HG03280 (cell line): ENCODE data around the gene UNC119B.
"Not testable (repeated sequence)": the region's sequence is repeated elsewhere in the genome, so short reads cannot be mapped to it uniquely, and the experiment has no call there.

ENCODE experiments used
- ATAC-seq: cut with Tn5 transposase; IDR thresholded peaks from one replicate; pipeline ENCODE4 v1.9.1; 2021; ENCODE audit warnings: mild to moderate bottlenecking, moderate library complexity; ENCODE audit not compliant: unreplicated experiment

The UNC119B gene

DNA sequence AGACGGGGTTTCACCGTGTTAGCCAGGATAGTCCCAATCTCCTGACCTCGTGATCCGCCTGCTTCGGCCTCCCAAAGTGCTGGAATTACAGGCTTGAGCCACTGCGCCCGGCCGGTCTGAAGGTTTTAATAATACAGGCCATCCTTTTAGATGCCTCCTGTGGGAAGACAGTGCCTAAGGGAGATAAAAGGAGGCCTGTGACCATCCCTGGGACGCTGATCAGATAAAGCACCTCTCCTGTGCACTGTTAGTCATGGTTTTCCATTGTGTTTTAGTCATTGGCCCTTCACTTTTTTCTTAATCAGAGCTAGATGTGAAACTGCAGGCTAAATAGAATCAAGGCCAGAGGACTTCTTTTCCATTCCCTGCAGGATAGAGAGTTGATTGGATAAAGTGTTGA, 7.8 kb downstream of the UNC119B start:
- no peak for ATAC-seq

DNA sequence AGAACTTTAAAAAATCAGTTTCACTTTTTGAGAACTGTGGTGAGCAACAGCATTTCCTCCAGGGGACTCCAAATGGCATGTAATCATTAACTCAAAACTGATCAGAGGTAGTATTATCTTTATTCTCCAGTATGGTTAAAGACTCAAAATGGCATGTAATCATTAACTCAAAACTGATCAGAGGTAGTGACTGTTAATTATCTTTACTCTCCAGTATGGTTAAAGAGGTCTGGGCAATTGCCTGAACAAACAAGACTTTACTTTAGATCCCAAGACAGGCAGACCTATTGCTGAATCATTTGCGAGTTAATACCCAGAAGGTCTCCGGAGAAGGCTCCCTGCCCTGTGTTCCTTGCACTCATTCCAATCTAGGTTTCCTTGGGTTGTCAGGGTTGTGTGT, 8.8 kb downstream of the UNC119B start:
- no peak for ATAC-seq

DNA sequence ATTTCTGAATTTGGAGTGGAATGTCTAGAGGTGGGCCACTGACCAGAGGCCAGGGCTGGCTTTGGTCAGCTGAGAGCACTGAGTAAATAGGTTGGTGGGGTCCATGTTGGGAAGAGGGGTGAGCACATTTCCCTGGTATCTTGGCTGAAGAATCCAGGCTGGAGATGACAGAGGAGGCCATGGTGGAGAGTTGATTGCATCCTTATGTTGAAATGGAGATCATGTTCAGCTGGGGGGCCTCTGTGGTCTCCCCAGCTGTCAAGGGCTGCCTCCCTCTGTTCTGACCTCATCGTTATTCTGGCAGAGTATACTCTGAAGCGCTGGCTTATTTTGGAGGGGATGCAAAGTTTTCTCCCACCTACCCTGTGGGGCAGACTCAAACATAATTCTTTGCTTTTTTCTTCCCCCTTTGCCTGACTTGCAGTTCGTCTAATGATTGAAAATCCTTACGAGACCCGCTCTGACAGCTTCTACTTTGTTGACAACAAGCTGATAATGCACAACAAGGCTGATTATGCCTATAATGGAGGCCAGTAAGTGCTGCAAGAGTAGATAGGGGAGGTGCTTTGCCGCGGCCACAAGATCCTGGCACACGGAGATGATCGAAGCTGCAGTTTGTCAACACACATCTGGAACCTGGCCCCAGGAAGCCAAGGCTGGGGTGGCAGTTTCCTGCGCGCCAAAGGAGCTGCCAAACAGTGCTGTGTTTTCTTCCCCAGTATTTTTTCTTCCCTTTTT, 9.4 kb downstream of the UNC119B start:
- ATAC-seq: no peak

DNA sequence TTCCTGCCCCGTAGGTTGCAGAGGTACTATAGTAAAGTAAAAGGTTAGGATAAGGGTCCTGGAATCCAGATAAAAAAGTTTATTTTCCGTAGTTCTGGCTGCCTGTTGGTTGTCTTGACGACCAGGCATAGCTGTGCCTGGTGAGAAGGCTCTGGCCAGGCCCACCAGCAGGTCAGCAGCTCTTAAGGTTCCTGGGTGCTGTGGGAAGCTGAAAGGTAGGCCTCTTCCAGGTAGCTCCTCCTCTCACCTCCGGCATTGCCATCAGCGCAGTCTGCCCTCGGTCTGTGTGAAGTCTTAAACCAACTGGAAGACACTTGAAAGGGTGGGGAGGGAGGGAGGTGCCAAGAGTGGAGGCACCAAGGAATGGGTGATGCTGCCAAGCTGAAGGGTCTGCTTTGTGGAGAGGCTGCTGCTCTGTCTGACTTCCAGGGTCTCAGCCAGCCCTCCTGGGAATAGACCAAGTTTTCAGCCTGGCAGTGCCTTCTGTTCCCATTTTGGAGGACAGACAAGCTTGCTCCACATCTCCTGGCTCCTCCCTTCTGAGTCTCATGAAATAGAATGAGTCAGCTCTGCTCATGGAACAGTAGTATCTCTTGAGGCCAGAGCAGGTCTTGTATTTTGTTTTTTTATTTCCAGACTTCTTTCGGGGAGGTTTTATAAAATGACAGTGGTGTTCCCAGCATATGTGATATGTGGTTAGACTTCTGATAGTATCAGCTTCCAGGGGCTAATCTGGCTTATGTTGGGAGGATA, 10.2 kb downstream of the UNC119B start:
- ATAC-seq: no peak

DNA sequence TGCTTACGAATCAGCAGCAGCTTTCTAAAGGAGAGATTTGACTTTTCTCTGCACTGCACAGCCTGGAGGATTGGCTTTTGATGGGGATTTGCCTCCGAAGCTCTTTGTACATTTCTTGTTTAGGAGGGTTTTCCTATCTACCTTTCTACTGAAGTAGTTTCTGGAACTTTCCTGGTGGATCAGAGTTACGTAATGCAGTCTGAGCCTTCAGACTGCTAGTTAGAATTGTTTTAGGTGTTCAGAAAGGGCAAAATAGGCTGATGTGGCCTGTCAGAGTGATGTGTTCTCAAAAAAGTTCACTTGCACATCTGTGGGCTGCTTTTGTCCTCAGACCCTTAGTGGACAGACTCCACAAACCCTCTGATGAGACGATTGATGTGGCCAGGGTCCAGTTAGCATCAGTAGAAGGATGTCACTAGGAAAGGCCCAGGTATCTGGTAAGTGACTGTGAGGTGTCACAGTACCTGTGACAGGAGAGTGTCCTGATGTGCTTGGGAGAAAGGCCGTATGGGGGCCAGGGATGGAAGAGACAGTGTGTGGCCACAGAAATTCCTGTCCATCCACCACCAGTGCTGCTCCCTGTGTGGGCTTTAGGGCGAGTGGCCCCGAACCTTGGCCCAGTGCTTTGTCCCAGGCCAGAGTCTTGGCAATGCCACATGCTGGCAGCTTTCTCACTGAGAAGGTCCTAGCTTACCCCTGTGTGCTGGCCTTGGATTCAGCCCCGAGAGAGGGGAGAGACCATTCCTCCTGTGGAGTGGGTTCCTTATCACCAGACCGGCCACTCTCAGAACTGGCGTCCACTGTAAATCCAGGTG, 10.9 kb downstream of the UNC119B start:
- no peak for ATAC-seq

DNA sequence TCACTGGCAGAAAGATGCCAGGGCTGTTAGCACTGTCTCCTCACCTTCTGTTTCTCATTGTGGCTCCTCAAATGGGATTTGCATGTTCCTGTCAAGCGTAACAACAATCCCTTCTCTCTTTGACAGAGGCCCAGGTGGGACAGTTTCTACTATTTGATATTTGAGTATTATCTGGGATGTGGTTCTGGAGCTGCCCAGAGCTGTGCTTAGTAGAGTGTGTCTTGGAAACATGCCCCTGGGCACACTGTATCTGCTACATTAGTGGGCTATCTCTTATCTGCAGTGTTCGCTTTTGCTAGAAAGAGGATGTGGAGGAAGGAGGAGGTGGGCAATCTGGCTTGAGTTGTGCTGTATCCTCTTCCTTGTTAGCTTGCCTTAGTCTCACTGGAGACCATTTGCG, 11.6 kb downstream of the UNC119B start:
- ATAC-seq: no peak

DNA sequence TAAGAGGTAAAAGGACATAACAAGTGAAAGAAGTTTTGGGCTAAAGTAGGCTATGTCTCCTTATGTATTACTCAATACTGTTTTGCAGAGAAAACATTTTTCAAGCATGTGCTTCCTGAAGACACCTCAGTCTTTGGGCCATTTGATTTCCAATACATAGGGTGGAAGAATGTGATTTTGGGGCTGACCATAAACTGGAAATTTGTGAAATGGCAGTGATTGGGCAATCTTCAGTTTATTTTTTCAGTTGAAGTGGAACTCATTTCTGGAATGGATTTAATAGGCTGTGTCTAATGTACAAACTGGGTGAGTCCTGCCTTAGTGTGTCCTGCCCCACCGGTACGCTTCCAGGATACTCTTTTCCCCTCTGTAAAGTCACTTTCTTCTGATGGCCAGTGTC, 12.5 kb downstream of the UNC119B start:
- no peak for ATAC-seq

DNA sequence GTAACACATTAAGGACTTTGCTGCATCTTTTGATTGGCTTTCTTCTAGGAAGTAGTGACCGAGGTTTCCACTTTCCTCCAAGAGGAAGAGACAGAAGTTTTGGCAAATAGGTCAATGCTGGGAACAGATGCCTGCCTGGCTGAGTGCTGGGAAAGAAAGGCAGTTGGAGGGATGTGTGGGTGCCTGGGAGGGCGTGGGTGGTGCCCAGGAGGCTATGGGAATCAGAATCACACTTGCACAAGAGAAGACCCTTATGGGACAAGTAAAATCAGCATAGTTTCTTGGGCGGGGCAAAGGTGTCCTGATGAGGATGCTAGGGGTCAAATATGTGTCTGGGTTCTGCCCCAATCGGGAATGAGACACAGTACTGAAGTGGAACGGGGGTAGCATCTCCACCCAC, 14.5 kb downstream of the UNC119B start:
- ATAC-seq: no peak

DNA sequence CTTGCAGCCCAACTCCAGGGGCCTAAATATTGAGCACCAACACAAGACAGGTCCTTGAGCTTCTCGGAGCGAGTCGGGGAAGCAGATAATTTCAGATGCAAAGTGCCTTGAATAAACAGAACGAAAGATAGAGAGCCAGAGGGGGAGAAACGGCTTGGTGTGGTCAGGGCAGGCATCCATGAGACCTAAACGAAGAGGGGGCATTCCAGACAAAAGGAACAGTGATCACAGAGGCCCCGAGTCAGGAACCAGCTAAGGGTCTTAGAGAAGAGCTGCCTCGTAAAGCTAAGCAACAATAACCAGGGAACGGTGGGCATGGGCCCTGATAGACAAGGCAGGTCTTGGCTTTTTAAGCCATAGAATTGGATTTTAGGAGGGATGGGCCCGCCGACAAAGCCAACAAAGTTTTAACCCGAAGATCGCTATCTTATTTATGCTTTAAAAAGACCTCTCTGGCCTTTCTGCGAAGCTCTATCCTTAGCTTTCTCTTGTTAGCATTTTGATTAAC, 14.9 kb downstream of the UNC119B start:
- no peak for ATAC-seq

DNA sequence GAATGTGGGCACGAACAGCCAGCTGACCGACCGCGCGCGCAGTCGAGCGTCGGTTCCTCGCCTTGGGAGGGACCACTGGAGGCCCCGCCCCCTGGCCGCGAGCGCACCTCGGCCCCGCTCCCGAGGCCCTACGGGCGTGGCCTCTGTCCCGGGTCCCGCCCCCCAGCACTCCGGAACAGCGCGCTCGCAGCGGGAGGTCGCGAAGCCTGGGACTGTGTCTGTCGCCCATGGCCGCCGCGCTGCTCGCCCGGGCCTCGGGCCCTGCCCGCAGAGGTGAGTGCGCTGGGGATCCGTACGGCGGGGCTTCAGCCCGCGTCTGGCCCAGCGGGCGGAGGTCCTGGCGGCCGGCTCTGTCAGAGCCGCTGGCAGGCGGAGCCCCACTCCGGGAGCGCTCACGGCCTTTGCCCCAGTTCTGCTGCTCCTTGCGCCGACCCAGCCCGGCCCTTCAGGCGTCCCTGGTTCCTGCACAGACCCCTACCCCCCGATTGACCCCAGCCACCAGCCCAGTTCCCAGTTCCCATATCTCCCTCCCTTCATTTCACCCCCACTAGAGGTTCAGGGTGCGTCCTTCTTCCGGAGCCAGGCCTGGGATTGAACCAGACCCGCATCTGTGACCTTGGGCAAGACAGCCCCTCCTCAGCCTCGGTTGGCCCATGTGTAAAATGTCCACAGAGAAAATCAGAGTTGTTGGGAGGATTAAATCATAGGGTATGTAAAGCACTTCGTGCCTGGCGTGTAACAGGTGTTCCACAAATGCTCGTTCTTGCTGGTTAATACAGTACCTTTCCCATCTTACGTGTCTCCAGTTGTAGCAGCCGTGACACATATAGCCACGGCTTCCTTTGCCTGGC, 15.6 kb downstream of the UNC119B start, which contains the start of gene ACADS:
Gene ACADS (plus strand): TSS at position 168 of the 851 bp plus-strand sequence. CDS start 60 bp downstream, at position 228.
- peak; percentile 98 for ATAC-seq

DNA sequence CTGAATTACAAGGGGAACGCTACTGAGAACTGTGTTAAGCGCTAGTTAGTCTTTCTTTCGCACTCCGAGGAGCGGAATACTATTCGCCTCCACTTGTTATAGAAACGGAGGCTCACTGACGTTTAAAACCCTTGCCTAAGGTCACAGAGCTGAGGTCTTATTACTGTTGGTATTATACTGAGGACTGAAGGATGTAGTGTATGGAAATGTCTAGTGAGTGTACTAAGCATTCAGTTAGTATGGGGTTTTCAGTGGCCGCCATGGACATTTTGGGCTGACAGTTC, 16.2 kb downstream of the UNC119B start:
- no peak for ATAC-seq

DNA sequence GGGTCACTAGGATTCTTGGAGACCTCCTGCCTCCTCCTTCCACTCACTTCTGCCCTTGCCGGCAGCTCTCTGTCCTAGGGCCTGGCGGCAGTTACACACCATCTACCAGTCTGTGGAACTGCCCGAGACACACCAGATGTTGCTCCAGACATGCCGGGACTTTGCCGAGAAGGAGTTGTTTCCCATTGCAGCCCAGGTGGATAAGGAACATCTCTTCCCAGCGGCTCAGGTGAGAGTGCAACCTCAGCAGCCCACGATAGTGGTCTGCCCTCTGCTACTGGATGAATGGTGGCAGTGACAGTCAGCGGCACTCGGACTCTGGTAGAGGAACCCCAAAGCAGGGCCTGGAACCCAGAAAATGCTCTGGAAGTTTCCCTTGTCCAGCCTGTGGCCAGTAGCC, 16.7 kb downstream of the UNC119B start:
- ATAC-seq: no peak

DNA sequence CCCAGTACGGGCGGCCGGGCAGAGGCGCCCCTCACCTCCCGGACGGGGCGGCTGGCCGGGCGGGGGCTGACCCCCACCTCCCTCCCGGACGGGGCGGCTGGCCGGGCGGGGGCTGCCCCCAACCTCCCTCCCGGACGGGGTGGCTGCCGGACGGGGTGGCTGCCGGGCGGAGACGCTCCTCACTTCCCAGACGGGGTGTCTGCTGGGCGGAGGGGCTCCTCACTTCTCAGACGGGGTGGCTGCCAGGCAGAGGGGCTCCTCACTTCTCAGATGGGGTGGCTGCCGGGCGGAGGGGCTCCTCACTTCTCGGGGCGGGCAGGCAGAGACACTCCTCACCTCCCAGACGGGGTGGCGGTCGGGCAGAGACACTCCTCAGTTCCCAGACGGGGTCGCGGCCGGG, 21.9 kb downstream of the UNC119B start:
- not testable (repeated sequence) for ATAC-seq

DNA sequence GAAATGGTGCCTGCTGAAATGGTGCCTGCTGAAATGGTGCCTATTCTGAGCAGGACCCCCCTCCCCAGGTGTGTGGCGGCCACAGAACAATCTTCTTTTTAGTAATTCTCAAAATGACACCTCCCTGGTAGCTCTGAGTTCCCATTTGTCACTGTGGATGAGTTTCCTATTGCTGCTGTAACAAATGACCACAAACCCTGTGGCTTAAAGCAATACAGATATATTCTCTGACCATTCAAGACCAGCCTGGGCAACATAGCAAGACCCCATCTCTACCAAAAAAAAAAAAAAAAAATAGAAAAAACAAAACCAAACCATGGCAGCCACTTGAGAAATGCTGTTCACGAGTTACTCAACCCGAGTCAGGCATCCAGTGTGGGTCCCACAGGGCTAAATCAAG, 23.3 kb downstream of the UNC119B start:
- no peak for ATAC-seq

DNA sequence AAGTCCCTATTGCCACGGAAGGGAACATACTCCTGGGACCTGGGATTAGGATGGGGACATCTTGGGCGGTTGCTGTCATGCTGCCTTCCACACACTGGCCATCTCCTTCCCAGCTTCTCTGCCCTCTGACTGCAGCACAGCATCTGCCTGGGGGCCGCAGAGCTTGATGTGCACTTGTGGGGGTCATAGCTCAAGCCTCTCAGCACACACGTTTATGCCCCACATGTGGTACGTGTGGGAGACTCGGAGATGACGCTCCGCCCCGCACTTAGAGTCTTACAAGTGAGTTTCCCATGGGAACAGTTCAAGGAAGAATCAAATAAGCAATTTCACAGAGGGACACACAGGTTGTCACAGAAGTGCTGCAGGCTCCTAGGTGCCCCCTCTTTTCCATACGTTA, 24.0 kb downstream of the UNC119B start:
- ATAC-seq: no peak

DNA sequence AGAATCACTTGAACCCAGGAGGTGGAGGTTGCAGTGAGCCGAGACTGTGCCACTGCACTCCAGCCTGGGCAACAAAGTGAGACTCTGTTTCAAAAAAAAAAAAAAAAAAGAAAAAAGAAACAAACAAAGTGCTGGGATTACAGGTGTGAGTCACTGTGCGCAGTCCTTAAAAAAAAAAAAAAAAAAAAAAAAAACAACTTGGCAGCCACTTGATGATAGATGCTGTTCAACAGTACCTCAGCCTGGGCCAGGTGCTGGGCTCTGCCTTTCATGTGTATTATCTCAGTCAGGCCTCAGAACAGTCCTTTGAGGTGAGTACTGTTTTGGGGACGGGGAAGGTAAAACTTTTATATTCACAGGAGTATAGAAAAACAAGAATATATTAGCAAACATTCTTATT, 24.9 kb downstream of the UNC119B start:
- ATAC-seq: no peak

DNA sequence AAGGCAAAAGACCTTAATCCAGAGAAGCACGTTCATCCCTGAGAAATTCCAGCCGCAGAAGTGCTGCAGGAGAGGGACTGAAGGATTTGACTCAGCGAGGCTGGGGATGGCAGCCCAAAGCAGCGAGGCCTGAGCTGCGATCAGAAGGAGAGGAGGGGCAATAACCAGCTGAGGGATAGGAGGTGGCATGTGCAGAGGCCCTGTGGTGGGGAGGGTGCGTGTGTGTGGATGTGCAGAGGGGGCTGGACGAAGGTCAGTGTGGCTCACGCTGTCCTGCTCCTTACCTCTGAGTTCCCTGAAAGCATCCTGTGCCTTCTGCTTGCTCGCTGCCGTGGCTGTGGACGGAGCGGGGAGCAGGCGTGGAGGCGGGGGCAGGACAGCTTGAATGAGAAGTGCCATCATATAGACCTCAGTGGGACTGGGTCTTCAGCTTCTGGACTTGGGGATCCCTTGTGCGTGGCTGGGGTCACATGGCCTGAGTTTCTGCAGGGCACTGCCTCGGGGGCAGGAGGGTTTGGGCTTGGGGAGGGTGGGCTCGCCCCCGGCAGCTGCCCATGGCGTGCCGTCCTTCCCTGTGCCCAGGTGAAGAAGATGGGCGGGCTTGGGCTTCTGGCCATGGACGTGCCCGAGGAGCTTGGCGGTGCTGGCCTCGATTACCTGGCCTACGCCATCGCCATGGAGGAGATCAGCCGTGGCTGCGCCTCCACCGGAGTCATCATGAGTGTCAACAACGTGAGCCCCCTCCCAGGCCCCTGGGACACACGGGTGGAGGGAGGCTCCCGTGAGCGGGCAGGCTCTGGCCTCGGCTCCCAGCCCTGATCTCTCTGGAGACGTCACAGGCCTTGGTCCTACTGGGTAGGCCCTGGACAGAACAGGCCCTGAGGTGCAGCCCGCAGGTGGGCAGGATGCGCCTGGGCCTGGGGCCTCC, 26.4 kb downstream of the UNC119B start:
- ATAC-seq: no peak

DNA sequence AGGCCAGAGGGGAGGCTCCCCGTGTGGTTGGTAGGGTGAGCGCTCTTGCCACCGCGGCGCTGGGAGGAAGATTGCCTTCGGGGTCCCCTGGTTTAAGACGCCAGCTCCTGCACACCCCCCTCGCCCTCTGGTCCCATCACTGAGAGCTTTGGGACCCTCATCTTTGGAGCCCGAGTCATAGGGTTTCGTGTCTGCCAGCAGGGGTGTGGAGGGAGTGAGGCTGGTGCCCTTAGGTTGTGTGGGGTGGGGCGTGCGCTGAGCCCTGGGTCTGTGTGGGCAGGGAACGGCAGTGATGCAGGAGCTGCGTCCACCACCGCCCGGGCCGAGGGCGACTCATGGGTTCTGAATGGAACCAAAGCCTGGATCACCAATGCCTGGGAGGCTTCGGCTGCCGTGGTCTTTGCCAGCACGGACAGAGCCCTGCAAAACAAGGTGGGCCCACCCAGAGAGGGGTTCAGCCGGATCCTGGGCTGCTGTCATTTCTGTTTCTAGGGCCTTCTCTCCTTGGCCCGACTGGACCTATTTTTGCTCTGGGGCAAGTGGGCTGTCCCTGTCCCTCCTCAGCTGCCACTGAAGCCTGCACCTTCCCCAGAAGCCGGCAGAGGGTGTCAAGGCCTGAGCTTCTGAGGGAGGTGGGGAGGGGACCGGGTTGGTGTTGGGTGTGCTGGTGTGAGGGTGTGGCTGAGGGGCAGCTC, 27.4 kb downstream of the UNC119B start:
- no peak for ATAC-seq
